Skin of body (tissue), 2 donors: ENCODE results near the gene NDUFS1. TPM values are rescaled to one million over a fixed set of nuclear protein-coding genes. Genes with fewer than 3 reads are reported as not detected.
A peak's percentile ranks its signal among the peaks of the same experiment; 100 is the strongest.
"Not testable (repeated sequence)": the region's sequence is repeated elsewhere in the genome, so short reads cannot be mapped to it uniquely, and the experiment has no call there.

Experiments used
- DNase-seq: peaks from one replicate; lab custom pipeline; 2025; lab: John Stamatoyannopoulos, UW
- total RNA-seq: library from RNA; depleted of rRNA; stranded (reverse); fragments of >200 nt; gene quantifications from one replicate; pipeline ENCODE4 v1.2.3, GENCODE V29; 2014

Gene NDUFS1
- total RNA-seq, 1 donor from 2014 or later = 71.2 TPM

DNA sequence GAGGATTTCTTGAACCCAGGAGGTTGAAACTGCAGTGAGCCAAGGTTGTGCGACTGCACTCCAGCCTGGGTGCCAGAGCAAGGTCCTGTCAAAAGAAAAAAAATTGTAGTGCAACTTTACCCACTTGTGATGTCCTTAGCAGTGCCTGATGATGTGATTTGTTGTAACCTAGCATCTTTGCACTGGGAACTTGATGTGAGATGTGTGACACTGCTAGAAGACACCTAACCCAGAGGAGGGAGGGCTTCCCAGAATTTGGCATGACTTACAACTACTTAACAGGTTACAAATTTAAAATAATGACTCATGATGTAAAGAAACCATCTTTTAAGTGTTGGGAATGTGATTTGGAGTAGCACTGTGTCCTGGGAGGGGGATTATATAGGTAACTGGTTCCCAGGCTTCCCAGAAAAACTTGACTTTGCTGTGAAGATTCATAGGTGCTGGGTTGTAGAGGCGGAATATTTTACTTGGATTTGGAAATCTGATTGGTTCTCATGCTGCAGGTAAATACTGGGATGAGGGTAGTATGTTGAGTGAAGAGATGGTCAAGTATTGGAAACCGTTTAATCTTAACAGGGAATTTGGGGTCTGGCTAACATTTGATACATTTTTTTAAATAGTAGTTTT lies 4.1 kb upstream of the NDUFS1 start:
- no peak for DNase-seq

DNA sequence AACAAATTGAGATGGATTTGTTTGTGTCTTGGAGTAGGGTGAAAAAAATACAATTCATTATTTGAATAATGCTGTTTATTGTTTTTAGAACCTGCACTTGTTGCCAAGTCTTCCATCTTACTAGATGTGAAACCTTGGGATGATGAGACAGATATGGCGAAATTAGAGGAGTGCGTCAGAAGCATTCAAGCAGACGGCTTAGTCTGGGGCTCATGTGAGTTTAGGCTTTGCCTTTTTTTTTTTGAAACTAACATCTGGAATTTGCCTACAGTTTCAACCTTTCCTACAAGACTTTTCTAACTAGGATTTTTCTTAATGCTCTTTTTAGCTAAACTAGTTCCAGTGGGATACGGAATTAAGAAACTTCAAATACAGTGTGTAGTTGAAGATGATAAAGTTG lies 3.2 kb upstream of the NDUFS1 start:
- DNase-seq = not testable (repeated sequence)

DNA sequence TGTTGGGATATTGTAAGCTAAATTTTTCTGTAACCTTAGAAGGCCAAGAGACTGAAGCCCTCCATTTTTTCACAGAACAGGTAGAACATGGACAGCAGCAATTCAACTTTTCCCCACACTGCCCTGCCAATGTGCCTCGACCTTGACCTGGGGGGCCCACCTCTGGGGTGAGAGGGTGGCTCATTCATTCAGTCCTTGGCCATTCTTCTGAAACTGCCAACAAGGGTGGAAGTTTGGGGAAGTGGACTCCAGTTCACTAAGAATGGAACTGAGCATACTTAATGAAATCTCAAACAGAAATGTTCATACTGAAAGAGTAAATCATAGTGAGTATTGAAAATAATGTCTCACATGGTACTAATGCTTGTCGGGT lies 1.5 kb upstream of the NDUFS1 start:
- no peak for DNase-seq

DNA sequence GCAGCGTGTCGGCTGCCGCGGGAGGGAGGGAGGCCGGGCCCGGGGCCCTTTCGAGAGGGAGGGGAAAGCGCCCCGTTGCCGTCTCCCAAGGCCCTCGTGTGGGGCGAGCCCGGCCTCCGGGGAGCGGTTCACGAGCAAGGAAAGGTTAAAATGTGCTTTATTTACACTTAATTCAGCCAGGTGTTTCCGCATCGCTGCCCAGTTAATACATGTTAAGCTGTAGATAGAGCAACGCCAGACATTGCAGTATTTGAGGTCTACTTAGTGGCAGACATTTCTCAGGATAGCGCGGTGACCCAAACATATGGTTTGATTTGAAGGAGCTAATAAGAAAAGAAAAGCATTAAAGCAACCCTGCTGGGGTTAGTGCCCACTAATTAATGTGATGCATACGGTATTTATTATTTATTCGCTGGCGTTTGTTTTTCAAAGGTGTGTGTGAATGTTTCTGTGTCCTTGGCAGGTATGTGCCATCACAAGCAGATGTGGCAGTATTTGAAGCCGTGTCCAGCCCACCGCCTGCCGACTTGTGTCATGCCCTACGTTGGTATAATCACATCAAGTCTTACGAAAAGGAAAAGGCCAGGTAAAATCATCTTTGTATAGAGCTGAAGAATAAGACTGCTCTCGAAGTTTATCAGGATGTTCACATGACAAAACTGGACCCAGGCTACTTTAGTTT lies 1.0 kb upstream of the NDUFS1 start:
- DNase-seq = no peak

DNA sequence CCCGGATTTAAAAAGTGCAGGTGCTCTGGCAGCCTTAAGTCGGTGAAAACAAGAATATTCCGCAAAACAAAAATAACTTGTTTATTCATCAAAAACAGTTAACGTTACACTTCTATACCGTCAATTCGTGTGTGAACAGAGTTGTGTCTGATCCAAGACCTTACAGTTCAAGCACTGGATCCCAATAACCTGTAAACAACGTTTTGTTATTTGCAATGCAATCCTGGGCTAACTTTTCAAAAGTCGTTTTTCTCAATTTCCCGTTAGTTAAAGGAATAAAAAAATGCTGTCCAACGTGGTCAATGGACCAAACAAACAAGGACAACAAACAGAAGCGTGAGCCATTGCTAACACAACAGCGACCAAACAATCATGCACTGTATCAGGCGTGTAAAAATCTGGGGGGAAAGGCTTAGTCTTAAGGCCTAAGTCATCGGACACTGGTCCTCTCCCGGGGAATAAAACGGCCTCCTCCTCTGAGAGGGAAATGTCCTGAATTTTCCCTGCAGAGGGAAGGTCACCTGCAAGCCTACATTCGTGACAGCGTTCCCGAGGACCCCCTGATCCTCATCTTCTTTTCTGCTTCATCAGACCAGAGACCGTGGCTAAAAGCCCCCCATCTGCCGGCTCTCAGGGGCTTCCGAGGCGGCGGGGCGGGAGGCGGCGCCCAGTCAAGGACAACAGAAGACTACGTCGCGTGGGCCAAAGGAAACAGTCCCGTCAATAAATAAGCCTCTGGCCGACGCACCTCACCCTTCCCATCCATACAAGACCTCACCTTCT lies 490 bp downstream of the NDUFS1 start:
- peak; percentile 66 for DNase-seq

DNA sequence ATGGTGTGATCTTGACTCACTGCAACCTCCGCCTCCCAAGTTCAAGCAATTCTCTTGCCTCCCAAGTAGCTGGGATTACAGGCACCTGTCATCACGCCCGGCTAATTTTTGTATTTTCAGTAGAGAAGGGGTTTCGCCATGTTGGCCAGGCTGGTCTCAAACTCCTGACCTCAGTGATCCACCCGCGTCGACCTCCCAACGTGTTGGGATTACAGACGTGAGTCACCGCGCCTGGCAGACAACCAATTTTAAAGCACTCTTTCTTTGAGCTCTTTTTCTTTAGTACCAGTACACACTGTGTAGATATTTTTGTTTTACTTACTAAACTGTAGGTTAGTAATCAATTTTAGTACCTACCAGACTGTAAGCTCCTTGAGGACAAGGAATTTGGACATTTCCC lies 2.2 kb downstream of the NDUFS1 start:
- not testable (repeated sequence) for DNase-seq

DNA sequence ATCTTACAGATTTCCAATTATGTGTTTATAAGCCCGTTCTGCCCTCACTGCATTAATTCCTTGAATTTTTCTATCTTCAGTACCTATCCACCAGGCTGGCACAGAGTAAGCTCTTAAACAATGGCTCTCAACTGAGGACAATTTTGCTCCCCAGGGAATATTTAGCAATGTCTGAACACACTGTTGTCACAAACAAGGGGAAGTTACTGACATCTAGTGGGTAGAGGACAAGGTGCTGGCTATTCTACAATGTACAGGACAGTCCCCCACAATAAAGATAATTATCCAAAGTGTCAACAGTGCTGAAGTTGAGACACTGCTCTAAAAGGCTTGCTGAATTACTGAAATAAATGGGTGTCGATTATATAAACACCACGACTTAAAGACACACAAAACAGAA lies 5.0 kb downstream of the NDUFS1 start:
- DNase-seq = no peak

DNA sequence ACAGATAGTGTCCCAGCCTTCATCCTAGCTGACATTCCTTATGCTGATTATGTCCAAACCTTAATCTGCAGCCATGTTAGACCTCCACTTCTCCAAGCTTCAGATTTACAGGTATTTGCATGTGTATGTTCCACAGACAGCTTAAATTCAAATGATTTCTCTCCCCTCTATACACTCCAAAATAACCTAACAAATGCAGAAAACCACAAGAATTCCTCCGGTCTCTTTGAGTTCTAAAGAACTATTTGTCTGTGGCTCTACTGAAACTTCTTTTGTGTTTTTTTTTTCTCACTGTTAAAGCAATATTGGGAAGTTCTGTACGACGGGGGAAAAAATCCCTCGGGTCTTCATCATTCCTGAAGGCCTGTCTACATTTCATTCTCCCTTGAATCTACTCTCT lies 8.6 kb downstream of the NDUFS1 start:
- no peak for DNase-seq

DNA sequence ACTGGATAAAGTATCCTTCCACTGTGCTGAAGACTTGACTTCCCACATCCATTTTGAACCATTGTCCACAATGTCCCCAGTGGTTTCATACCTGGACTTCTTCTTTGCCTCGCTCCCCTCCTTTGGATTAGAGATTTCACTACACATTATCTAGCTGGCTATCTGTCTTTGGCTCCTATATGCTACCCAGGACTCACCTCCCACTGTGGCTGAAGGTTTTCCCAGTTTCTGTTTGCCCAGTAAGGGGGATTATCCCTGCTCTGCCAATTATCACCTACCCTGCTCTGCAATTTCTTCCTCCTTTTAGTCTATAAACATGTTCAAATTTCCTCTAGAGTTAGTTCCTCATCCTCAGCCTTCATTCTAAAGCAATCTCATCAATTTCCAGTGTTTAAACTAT lies 9.1 kb downstream of the NDUFS1 start:
- DNase-seq = no peak

DNA sequence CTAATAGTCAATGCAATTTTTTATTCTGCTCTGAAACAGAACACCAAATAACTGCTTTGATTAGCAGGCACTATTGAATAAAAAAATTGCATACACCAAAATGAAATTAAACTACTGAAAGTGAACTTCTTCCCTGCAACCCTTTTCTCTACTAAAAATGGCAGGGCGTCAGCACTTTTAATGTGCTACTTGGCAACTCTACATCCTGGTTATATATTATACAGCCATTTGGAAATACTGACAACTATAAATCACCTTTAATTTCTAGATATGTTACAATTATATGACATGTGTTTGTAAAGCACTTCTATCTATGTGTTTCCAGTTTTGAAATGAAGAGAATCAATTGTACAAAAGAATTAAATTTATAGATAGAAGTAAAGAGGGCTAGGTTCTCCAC lies 9.9 kb downstream of the NDUFS1 start:
- no peak for DNase-seq

DNA sequence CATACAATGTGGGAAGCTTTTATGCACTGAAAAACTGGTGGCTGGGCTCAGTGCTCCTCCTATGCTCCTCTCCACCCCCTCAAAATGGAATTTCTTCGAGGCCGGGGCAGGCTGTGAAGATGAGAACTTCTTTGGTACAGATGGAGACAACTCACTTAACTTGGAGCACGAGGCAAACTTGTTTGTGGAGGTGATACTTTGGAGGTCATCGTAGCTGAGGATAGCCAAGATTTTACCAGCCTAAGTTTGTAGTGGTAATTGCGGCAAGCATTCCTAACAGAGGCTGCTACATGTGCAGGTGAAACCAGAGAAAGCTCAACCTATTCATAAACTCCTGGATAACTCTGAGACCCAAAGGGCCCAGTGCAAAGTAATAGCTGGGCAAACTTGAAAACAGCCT lies 13.6 kb downstream of the NDUFS1 start:
- no peak for DNase-seq

DNA sequence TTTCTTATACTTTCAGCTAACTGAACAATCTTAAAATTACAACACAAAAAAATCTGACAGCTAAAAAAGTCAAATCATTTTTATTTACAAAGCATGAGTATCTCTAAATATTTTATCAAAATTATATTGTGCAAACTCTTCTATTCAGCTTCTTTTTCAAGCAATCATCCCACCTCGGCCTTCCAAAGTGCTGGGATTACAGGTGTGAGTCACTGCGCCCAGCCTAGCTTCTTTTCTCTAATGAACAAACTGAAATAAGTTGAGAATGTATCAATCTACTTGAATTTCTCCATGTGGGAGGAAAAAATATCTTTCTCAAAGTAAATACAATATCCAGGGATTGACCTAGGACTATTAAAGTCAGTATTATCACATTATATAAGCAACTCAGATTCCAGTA lies 14.9 kb downstream of the NDUFS1 start:
- no peak for DNase-seq

DNA sequence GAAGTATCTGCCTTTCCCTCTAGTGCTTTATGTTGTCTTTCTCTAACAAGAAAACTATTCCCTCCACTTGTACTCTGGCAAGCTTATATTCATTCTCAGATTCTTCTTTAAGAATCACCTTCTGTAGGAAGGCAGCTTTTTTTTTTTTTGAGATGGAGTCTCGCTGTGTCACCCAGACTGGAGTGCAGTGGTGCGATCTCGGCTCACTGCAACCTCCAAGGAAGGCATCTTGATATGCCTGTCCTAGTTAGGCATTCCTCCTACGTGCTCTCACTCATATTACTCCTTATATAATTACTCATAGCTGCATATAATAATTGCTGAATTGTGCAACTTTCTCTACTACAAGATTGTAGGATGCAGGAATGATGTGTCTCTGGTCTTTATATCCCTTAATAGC lies 15.8 kb downstream of the NDUFS1 start:
- no peak for DNase-seq

DNA sequence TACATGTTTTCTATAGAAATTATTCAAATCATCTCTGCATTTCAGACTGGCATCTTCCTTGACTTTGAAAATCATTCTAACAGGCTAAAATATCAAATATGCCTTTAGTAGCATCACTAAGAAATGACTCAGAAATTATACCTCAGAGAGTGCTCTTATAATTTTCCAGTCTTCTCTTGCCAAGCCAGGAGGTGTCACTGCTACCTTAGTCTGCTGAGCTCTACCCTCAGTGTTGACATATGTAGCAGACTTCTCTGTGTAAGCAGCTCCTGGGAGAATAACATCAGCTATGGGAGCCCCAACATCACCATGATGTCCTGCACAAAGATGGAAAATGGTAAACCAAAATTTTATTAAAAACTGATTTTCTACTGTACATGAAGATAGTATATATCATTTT lies 31.6 kb downstream of the NDUFS1 start:
- DNase-seq = no peak

DNA sequence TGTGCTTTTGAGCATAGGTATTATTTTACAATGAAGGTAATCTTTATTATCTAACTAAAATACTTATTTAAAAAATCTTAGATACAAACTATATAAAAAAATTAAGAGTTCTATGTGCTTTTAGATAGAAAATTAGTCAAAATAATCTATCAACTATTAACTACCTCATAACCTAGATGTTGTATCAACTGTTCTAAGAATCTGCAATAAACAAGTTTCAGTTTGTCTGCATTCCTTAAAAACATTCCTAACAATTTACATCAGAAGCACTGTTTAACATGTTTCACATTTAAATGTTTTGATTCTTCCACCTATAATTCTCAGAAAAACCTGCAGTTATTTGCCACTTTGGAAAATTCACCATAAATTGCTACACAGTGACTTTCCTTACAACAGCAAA lies 33.3 kb downstream of the NDUFS1 start:
- no peak for DNase-seq

DNA sequence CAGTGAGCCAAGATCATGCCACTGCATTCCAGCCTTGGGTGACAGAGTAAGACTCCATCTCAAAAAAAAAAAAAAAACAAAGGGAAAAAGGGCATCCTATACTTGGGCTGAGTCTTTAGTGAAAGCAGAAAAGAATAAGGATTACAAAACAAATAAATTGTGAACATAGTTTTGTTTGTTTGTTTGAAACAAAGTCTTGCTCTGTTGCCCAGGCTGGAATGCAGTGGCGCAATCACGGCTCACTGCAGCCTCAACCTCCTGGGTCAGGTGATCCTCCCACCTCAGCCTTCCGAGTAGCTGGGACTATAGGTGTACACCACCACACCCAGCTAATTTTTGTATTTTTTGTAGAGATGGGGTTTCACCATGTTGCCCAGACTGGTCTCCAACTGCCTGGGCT lies 36.7 kb downstream of the NDUFS1 start:
- not testable (repeated sequence) for DNase-seq

DNA sequence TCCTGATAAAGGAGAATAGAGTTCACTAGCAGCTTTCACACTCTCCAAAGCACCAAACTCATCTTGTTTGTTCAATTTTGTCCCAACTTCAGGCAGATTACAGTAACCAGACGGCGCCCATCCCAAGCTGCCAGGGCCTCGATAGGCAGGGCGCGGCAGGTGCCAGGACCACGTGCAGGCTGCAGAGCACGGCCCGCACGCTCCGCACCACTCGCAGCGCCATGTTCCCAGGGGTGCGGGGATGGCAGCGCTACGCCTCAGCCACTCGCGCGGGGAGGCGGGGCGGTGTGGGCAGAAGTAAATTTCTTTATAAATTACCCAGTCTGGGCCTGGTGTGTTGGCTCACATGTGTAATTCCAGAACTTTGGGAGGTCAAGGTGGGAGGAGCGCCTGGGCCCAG lies 43.0 kb downstream of the NDUFS1 start:
- DNase-seq = no peak

DNA sequence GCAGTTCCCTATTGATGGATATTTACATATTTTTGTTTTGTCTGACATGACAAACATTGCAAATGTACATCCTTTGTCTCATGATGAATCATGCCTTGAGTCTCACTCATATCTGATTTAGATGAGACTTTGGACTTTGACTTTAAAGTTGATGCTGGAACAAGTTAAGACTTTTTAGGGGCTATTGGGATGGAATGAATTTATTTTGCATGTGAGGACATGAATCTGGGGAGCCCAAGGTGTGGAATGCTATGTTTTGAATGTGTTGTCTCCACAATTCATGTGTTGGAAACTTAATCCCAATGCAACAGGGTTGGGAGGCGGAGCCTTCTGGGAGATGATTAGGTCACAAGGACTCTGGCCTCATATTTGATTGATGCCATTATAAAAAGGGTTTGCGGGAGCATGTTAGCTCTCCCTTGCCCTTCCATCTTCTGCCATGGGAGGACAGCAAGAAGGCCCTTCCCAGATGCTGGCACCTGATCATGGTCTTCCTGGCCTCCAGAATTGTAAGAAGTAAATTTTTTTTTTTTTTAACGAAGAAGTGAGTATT lies 44.1 kb downstream of the NDUFS1 start:
- DNase-seq = no peak

DNA sequence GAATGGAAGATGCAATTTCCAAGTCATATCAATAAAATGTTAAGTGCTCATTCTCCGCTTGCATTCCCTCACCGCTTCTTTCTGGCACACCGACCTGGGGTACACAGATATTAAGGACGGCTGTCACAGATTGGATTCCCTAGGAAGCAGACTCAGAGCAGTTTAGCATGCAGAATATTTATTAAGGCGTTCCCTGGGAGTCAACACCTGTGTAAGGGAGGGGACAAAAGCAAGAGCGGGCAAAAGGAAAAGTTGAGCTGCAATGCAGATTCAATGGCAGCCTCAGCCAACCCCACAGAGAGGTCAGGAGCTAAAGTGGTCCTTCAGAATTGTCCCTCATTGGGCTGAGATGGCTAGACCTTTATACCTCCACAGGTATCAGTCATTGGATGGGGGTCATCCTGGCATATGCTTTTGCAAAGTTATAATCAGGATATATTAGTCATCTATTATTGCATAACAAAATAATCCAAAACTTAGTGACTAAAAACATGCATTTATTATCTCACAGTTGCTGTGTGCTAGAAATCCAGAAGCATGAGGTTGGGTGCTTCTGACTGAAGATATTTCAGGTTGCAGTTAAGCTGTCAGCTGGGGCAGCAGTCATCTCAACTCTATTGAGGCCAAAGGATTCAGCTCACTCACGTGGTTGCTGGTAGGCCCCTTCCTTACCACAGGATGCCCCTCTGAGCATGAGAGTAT lies 46.2 kb downstream of the NDUFS1 start:
- no peak for DNase-seq

DNA sequence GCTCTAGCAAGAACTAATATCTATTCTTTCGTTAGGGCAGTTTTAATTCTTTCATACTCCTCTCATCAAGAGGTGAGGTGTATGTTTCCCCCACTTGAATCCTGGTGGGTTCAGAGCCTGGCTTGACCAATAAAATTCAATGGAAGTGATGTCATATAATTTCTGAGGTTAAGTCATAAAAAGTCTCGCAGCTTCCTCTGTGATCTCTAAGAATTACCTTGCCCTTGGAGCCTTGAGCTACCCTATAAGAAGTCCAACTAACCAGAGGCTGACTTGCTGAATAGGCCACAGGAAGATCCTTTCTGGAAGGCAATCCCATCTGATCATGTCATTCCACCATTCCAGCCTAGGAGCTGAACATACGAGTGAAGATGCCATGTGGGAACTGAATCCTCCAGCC lies 47.1 kb downstream of the NDUFS1 start:
- DNase-seq = no peak

DNA sequence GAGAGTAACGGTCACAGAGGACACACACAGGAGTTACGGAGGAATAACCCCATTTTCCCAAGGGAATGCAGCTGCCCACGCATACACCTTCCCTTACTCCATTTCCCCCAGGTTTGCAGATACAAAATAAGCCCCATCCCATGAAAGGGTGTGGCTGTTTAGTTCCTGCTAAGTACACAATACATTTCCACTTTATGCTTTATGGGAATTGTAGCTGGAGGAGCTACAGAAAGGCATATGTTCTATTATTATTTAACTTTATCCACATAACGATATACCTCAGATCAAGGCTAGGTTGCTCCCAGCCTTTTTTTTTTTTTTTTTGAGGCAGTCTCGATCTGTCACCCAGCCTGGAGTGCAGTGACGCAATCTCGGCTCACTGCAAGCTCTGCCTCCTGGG lies 50.5 kb downstream of the NDUFS1 start:
- DNase-seq = no peak

DNA sequence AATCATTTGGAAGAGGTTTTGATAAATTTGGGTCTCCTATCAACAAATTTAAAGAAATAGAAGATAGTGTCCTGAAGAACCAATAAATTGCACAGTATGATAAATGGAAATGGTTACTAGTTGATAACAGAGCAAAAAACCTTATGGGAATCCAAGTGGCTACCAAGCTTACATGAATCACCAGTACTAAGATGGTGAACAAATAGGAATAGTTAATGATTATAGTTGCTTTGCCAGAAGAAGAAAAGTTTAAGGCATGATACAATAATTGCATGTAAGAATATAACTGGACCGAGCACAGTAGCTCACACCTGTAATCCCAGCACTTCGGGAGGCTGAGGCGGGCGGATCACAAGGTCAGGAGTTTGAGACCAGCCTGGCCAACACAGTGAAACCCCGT lies 53.7 kb downstream of the NDUFS1 start:
- no peak for DNase-seq
